ENCODE results near the gene GJB4. TPM values are rescaled to one million over a fixed set of nuclear protein-coding genes. Genes with fewer than 3 reads are reported as not detected.

The GJB4 gene
- total and polyA plus RNA-seq, 12 donors, result not detected

DNA sequence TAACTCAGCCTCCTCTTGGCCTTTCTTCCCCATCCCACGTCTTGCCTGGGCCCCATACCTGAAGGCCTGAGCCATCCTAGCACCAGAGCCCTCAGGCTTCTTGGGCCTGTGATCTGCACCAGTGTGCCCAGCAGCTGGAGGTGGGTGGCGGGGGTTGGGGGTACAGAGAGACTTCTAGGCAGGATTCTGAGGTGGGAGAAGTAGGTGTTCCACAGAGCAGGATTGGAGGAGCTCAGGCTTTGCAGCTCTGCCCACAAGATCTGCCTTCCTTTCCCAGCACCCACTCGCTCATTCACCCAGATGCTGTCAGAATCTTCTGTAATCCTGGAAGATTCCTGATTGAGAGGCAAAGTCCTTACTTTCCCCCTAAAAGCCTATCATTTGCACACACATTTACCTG lies 14.7 kb upstream of the GJB4 start:
- H3K27ac ChIP-seq, result no peak overlapping the region
- WGBS, 2 donors, result 71 to 75% methylated on average over 3 of the region's 3 CpGs
- ATAC-seq (no peak), DNase-seq (no peak)
- intact Hi-C loops (cut with DNase I), result loop anchor here (5.0 to 10.0 kb wide), 8 partner anchors 280 to 1113 kb away; no protein-coding TSS in a partner anchor
- TF ChIP-seq, protein P1, sequence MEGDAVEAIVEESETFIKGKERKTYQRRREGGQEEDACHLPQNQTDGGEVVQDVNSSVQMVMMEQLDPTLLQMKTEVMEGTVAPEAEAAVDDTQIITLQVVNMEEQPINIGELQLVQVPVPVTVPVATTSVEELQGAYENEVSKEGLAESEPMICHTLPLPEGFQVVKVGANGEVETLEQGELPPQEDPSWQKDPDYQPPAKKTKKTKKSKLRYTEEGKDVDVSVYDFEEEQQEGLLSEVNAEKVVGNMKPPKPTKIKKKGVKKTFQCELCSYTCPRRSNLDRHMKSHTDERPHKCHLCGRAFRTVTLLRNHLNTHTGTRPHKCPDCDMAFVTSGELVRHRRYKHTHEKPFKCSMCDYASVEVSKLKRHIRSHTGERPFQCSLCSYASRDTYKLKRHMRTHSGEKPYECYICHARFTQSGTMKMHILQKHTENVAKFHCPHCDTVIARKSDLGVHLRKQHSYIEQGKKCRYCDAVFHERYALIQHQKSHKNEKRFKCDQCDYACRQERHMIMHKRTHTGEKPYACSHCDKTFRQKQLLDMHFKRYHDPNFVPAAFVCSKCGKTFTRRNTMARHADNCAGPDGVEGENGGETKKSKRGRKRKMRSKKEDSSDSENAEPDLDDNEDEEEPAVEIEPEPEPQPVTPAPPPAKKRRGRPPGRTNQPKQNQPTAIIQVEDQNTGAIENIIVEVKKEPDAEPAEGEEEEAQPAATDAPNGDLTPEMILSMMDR (IDR thresholded peaks at IDR 0.05), result no peak
- peaks cover 0 to 4% (median 0%) of the 10 kb centered on the region in 9 donors for H3K4me1 ChIP-seq
- H3K9me3 ChIP-seq, result no peaks in the 10 kb centered on the region
- no peaks in the 10 kb centered on the region for H3K36me3 ChIP-seq
- no peak overlapping the region for H3K4me3 ChIP-seq
- peaks cover 0 to 39% (median 15%) of the 10 kb centered on the region in 7 donors for H3K27me3 ChIP-seq

DNA sequence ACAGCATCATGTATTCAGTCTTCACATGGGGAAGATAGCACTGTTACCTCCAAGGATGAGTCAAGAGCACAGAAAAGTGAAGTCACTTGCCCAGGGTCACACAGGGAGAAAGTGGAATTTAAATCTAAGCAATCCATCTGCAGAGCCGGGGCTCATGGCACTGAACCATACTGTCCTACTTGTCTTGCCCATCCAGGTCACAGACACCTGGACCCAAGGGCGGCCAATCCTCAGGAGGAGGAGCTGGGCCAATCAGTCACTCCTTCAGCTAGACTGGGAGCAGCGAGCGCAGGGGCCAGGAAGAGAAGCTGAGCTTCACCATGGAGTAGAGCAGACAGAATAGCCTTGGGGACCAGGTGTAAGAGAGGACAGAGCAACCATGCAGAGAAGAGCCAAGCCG lies 13.9 kb upstream of the GJB4 start:
- TF ChIP-seq, protein P1 (IDR thresholded peaks at IDR 0.05), result no peak
- DNase-seq (no peak), ATAC-seq (no peak)
- Histone ChIP-seq H3K36me3 (no peaks in the 10 kb centered on the region), H3K27ac (no peak overlapping the region), H3K4me1 (peaks cover 0 to 4% (median 0%) of the 10 kb centered on the region in 9 donors), H3K27me3 (peaks cover 0 to 39% (median 15%) of the 10 kb centered on the region in 7 donors), H3K4me3 (no peak overlapping the region), H3K9me3 (no peaks in the 10 kb centered on the region)
- intact Hi-C loops (cut with DNase I), result loop anchor here in 5 of 10 donors (10.0 kb wide), 3 partner anchors 281 to 1111 kb away; no protein-coding TSS in a partner anchor
- 76 to 87% methylated on average over 5 of the region's 5 CpGs for WGBS, 2 donors

DNA sequence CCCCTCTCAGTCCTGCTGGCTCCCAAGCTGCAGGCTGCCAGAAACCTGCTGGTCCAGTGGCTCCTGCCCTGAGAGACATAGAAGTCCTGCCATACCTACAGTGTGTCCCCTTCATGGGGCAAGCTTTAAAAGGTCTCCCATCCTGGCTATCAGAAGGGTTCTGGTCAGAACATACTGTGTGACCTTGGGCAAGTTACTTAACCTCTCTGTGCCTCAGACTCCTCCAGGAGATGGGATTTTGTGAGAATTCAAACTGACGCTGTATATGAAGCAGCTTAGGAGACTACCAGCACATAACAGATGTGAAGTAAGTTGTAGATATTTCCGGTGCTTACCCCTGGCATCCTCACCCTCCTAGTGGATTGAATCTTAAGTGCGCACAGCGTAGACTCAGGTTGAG lies 13.4 kb upstream of the GJB4 start:
- no peak overlapping the region for H3K27ac ChIP-seq
- H3K4me1 ChIP-seq, result peaks cover 0 to 4% (median 0%) of the 10 kb centered on the region in 9 donors
- 86 to 93% methylated on average over 4 of the region's 4 CpGs for WGBS, 2 donors
- H3K36me3 ChIP-seq, result no peaks in the 10 kb centered on the region
- H3K27me3 ChIP-seq, result peaks cover 0 to 39% (median 15%) of the 10 kb centered on the region in 7 donors
- no peak overlapping the region for H3K4me3 ChIP-seq
- ATAC-seq (no peak), DNase-seq (no peak)
- no peaks in the 10 kb centered on the region for H3K9me3 ChIP-seq
- TF ChIP-seq, protein P1 (IDR thresholded peaks at IDR 0.05), result no peak
- intact Hi-C loops (cut with DNase I), result loop anchor here in 5 of 10 donors (10.0 kb wide), 3 partner anchors 281 to 1111 kb away; no protein-coding TSS in a partner anchor

DNA sequence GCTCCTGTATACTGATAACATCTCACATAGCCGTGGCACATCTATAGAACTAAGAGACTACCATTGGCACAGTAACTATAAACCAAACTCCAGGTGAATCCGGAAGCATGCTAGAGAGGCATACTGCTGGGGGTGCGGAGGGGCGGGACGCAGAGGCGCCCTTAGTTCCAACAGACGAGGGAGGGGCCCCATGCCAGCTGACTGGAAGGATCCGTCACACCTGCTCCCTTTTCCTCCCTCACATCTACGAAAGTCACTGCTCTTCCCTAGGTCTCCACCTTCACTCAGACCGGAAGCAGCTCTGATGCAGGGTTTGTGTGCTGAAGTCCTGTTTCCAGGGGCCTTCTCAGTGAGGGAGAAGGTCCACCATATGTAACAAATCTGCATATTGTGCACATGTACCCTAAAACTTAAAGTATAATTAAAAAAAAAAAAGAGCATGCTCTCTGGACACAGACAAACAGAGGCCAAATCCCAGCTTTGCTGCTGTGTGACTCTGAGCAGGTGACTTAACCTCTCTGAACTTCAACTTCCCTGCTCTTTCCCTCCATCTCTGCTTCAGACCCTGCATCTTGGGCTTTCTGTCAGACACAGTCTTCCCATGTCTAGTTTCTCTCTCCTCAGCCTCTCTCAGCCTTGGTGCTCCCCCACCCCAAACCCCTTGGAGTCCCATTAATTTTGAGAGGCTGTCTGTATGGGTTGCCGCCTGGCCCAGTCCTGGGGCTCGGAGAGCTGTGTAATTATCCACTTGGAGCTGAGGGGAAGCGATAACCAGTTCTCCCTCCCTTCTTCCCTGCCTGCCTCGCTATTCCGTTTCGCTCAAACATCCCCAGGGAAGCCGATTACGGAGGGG lies 12.5 kb upstream of the GJB4 start:
- Histone ChIP-seq H3K36me3 (no peaks in the 10 kb centered on the region), H3K27ac (no peak overlapping the region), H3K4me1 (peaks cover 0 to 4% (median 0%) of the 10 kb centered on the region in 9 donors), H3K9me3 (no peaks in the 10 kb centered on the region), H3K27me3 (peaks cover 0 to 36% (median 15%) of the 10 kb centered on the region in 7 donors), H3K4me3 (no peak overlapping the region)
- intact Hi-C loops (cut with DNase I), result loop anchor here in 5 of 10 donors (10.0 kb wide), 3 partner anchors 282 to 1112 kb away; no protein-coding TSS in a partner anchor
- WGBS, 2 donors, result 56 to 58% methylated on average over 18 of the region's 18 CpGs
- TF ChIP-seq, protein P1 (IDR thresholded peaks at IDR 0.05), result no peak
- ATAC-seq (no peak), DNase-seq (no peak)

Measured in heart right ventricle (tissue), 16 donors.